Measurements from ENCODE around the gene NAT16. TPM values are rescaled to one million over a fixed set of nuclear protein-coding genes. Genes with fewer than 3 reads are reported as not detected.

The NAT16 gene
- total and polyA plus RNA-seq, 2 experiments from 2014 or later, result 0.21 to 0.31 TPM

DNA sequence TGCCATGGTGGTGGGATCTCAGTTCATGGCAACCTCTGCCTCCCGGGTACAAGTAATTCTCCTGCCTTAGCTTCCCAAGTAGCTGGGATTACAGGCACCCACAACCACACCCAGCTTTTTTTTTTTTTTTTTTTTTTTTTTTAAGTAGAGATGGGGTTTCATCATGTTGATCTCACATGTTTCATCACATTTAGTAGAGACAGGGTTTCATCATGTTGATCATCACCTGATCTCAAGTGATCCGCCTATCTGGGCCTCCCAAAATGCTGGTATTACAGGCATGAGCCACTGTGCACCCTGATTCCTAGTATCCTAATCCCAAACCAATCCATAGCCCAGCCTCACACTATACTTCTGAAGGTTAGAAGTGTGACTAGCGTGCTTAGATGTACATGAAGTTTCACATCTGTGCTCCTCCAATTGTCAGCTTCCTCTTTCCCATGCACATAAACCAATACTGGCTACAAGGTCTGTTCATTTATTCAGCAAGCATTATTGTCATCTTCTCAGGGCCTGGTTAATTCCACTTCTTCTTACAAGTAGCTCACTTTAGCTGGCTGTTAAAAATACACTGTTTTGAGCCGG lies 6.8 kb upstream of the NAT16 start (continued):
- TF ChIP-seq, protein P1, sequence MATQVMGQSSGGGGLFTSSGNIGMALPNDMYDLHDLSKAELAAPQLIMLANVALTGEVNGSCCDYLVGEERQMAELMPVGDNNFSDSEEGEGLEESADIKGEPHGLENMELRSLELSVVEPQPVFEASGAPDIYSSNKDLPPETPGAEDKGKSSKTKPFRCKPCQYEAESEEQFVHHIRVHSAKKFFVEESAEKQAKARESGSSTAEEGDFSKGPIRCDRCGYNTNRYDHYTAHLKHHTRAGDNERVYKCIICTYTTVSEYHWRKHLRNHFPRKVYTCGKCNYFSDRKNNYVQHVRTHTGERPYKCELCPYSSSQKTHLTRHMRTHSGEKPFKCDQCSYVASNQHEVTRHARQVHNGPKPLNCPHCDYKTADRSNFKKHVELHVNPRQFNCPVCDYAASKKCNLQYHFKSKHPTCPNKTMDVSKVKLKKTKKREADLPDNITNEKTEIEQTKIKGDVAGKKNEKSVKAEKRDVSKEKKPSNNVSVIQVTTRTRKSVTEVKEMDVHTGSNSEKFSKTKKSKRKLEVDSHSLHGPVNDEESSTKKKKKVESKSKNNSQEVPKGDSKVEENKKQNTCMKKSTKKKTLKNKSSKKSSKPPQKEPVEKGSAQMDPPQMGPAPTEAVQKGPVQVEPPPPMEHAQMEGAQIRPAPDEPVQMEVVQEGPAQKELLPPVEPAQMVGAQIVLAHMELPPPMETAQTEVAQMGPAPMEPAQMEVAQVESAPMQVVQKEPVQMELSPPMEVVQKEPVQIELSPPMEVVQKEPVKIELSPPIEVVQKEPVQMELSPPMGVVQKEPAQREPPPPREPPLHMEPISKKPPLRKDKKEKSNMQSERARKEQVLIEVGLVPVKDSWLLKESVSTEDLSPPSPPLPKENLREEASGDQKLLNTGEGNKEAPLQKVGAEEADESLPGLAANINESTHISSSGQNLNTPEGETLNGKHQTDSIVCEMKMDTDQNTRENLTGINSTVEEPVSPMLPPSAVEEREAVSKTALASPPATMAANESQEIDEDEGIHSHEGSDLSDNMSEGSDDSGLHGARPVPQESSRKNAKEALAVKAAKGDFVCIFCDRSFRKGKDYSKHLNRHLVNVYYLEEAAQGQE (IDR thresholded peaks at IDR 0.05; ENCODE audit: unreplicated experiment), result no peak

DNA sequence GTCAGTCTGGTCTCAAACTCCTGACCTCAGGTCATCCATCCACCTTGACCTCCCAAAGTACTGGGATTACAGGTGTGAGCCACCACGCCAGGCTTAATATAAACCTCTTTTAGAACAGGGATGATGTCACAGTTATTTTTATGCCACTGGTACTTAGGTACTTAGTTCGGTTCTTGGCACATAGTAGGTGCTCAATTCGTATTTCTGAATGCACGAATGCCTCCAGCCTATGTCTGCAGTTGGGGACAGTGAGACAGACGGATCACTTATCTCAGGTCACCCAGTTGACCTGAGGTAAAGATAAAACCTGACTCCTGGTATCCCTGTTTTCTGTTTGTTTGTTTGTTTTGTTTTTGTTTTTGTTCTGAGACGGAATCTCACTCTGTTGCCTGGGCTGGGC lies 6.1 kb upstream of the NAT16 start:
- Histone ChIP-seq H3K4me1 (ENCODE audit: insufficient read depth) (no peaks in the 10 kb centered on the region), H3K36me3 (ENCODE audit: insufficient read depth) (no peaks in the 10 kb centered on the region), H2AFZ (no peak overlapping the region), H3K9me2 (ENCODE audit: insufficient read depth) (no peaks in the 10 kb centered on the region), H3K27me3 (ENCODE audit: insufficient read depth) (peaks cover 5% of the 10 kb centered on the region), H3K79me2 (replicated peaks; ENCODE audit: insufficient read depth) (no peaks in the 10 kb centered on the region), H4K20me1 (replicated peaks; ENCODE audit: insufficient read depth) (no peaks in the 10 kb centered on the region), H3K4me2 (no peak overlapping the region), H3F3A (replicated peaks; ENCODE audit: low read depth) (0 out of 2 replicates have a peak, but pooled peaks cover 4% of the 10 kb centered on the region), H3K27ac (ENCODE audit: low read depth) (no peak overlapping the region), H3K4me3 (no peak overlapping the region)
- Mint-ChIP-seq H3K27me3 (ENCODE audit: insufficient read depth, low read depth, poor library complexity) (peaks cover 12% of the 10 kb centered on the region), H3K4me1 (peaks cover 7% of the 10 kb centered on the region), H3K9me3 (no peaks in the 10 kb centered on the region), H3K4me3 (no peak overlapping the region), H3K27ac (no peak overlapping the region), H3K36me3 (ENCODE audit: low read depth) (no peaks in the 10 kb centered on the region)
- DNase-seq (ENCODE audit: low spot score), result no peak
- ATAC-seq, result no peak
- TF ChIP-seq STAT1 (IDR thresholded peaks at IDR 0.05; ENCODE audit: unreplicated experiment) (no peak), ETS1 (IDR thresholded peaks at IDR 0.05) (no peak), ZNF114 (CRISPR knock-in tag; IDR thresholded peaks at IDR 0.05) (no peak), EZH2 (IDR thresholded peaks at IDR 0.05; ENCODE audit: low read depth, unreplicated experiment) (no peak), EZH2phosphoT487 (IDR thresholded peaks at IDR 0.05; ENCODE audit: unreplicated experiment) (no peak), NANOG (IDR thresholded peaks at IDR 0.05; ENCODE audit: borderline replicate concordance) (no peak), CREB1 (CRISPR knock-in tag; IDR thresholded peaks at IDR 0.05; ENCODE audit: low read depth) (no peak)
- TF ChIP-seq, protein P1 (IDR thresholded peaks at IDR 0.05; ENCODE audit: unreplicated experiment), result no peak
- TF ChIP-seq, protein P2, sequence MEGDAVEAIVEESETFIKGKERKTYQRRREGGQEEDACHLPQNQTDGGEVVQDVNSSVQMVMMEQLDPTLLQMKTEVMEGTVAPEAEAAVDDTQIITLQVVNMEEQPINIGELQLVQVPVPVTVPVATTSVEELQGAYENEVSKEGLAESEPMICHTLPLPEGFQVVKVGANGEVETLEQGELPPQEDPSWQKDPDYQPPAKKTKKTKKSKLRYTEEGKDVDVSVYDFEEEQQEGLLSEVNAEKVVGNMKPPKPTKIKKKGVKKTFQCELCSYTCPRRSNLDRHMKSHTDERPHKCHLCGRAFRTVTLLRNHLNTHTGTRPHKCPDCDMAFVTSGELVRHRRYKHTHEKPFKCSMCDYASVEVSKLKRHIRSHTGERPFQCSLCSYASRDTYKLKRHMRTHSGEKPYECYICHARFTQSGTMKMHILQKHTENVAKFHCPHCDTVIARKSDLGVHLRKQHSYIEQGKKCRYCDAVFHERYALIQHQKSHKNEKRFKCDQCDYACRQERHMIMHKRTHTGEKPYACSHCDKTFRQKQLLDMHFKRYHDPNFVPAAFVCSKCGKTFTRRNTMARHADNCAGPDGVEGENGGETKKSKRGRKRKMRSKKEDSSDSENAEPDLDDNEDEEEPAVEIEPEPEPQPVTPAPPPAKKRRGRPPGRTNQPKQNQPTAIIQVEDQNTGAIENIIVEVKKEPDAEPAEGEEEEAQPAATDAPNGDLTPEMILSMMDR (conservative IDR thresholded peaks at IDR 0.05; ENCODE audit: low read depth in 2 of 2), result no peak
